SK-N-SH treated with all-trans-retinoic acid at 6 μM for 48 hours (cell line): Measurements from ENCODE around the gene EML6.

Experiments used
- ATAC-seq: fragments of 200-7000 bp; cut with Tn5 transposase; 3 replicates; pipeline ENCODE4 v1.9.1; 2020; ENCODE audit warnings: mild to moderate bottlenecking, moderate library complexity
- ARNTL ChIP-seq: fragments of 450-650 bp; formaldehyde crosslinking; IDR thresholded peaks from 2 replicates; pipeline ENCODE4 v1.5.0; 2020; ENCODE audit warnings: low read depth, mild to moderate bottlenecking, moderate library complexity, borderline replicate concordance
- CSDC2 ChIP-seq: fragments of 250-450 bp; sonication (Bioruptor Pico); IDR thresholded peaks from 2 replicates; pipeline ENCODE4 v1.5.0; 2020; ENCODE audit warnings: mild to moderate bottlenecking, moderate library complexity
- ESRRG ChIP-seq: fragments of 250-450 bp; sonication (Bioruptor Pico); IDR thresholded peaks from 2 replicates; pipeline ENCODE4 v1.6.1; 2021; ENCODE audit warnings: mild to moderate bottlenecking
- GLIS3 ChIP-seq: fragments of 250-450 bp; sonication (Bioruptor Pico); IDR thresholded peaks from 2 replicates; pipeline ENCODE4 v1.5.0; 2020; ENCODE audit warnings: mild to moderate bottlenecking, moderate library complexity
- ISL1 ChIP-seq: fragments of 250-450 bp; sonication (Bioruptor Pico); IDR thresholded peaks from 2 replicates; pipeline ENCODE4 v2.1.2; 2022; ENCODE audit warnings: mild to moderate bottlenecking, moderate library complexity
- OSR1 ChIP-seq: fragments of 250-450 bp; sonication (Bioruptor Pico); IDR thresholded peaks from 2 replicates; pipeline ENCODE4 v1.8.0; 2022; ENCODE audit warnings: moderate library complexity, mild to moderate bottlenecking, inconsistent platforms
- POU6F1 ChIP-seq: fragments of 250-450 bp; sonication (Bioruptor Pico); IDR thresholded peaks from 2 replicates; pipeline ENCODE4 v1.8.0; 2021; ENCODE audit warnings: low read depth, mild to moderate bottlenecking, moderate library complexity, borderline replicate concordance
- PPARA ChIP-seq: fragments of 250-450 bp; sonication (Bioruptor Pico); IDR thresholded peaks from 2 replicates; pipeline ENCODE4 v1.5.0; 2020; ENCODE audit warnings: mild to moderate bottlenecking, borderline replicate concordance
- SNAI2 ChIP-seq: fragments of 250-450 bp; sonication (Bioruptor Pico); IDR thresholded peaks from 2 replicates; pipeline ENCODE4 v1.5.0; 2020; ENCODE audit warnings: mild to moderate bottlenecking, moderate library complexity
- TCF4 ChIP-seq: fragments of 250-450 bp; sonication (Bioruptor Pico); IDR thresholded peaks from 2 replicates; pipeline ENCODE4 v1.8.0; 2021; ENCODE audit warnings: mild to moderate bottlenecking, moderate library complexity, borderline replicate concordance
- TSHZ2 ChIP-seq: fragments of 250-450 bp; sonication (Bioruptor Pico); IDR thresholded peaks from 2 replicates; pipeline ENCODE4 v1.5.0; 2020; ENCODE audit warnings: mild to moderate bottlenecking, moderate library complexity
- ZC3H10 ChIP-seq: fragments of 250-450 bp; sonication (Bioruptor Pico); IDR thresholded peaks from 2 replicates; pipeline ENCODE4 v1.5.1; 2021; ENCODE audit warnings: mild to moderate bottlenecking, moderate library complexity
- ZFP3 ChIP-seq: fragments of 250-450 bp; sonication (Bioruptor Pico); IDR thresholded peaks from 2 replicates; pipeline ENCODE4 v1.5.0; 2020; ENCODE audit warnings: mild to moderate bottlenecking, moderate library complexity
- ZFP30 ChIP-seq: fragments of 450-650 bp; formaldehyde crosslinking; IDR thresholded peaks from 2 replicates; pipeline ENCODE4 v1.5.0; 2022; ENCODE audit warnings: mild to moderate bottlenecking, moderate library complexity
- ZNF565 ChIP-seq: fragments of 450-650 bp; formaldehyde crosslinking; conservative IDR thresholded peaks from 2 replicates; pipeline ENCODE4 v1.5.0; 2020; ENCODE audit warnings: low read depth, mild to moderate bottlenecking, moderate library complexity
- ZNF8 ChIP-seq: fragments of 450-650 bp; formaldehyde crosslinking; IDR thresholded peaks from 2 replicates; pipeline ENCODE4 v1.5.0; 2020; ENCODE audit warnings: mild to moderate bottlenecking, moderate library complexity
- TF ChIP-seq, protein P1 (sequence below): fragments of 250-450 bp; sonication (Bioruptor Pico); IDR thresholded peaks from 2 replicates; pipeline ENCODE4 v1.5.1; 2021; ENCODE audit warnings: mild to moderate bottlenecking, moderate library complexity

Gene EML6

DNA sequence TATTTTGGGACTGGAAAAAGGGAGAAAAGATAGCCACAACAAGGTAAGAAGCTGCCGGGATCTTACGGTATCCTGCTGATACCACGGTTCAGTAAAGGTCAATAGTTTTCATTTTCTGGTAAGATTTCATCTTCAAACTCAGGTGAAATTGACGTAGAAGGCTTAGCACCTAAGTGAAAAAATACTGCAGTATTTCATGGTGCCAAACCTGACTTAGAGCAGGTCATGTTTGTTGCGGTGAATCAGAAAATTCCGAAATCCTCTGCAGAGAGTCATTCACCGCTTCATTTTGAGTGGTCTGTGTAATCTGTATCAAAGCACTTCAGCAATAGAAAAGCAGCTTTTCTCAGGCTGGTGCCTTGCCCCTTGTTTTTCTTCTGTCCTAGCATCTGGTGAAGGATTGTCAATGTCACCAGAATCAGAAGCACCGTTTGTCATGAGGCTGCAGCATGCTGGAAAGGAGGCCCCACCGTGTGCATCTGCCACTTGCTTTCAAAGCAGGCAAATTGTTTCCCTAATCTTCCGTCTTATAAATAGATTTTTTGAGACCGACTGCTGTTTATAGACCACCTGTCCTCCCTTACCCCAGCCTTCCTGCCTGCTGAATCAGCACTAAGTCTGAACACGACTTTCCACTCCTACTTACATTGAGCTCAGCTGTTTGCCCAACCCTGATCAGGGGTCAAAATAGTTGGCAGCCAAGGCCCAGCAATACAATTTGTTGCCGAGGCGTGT is 156.3 kb downstream of the EML6 start:
- no peak for ATAC-seq
- no peak for TF ChIP-seq PPARA (CRISPR knock-in tag)
- TF ChIP-seq ZNF565 (CRISPR knock-in tag), result no peak
- TF ChIP-seq ISL1, result no peak
- no peak for TF ChIP-seq CSDC2
- no peak for TF ChIP-seq ZFP30 (CRISPR knock-in tag)
- no peak for TF ChIP-seq OSR1 (CRISPR knock-in tag)
- TF ChIP-seq TSHZ2 (CRISPR knock-in tag), result no peak
- TF ChIP-seq POU6F1, result no peak
- TF ChIP-seq ZFP3 (CRISPR knock-in tag), result no peak
- TF ChIP-seq SNAI2 (CRISPR knock-in tag), result no peak
- no peak for TF ChIP-seq ARNTL (CRISPR knock-in tag)
- TF ChIP-seq, protein P1, sequence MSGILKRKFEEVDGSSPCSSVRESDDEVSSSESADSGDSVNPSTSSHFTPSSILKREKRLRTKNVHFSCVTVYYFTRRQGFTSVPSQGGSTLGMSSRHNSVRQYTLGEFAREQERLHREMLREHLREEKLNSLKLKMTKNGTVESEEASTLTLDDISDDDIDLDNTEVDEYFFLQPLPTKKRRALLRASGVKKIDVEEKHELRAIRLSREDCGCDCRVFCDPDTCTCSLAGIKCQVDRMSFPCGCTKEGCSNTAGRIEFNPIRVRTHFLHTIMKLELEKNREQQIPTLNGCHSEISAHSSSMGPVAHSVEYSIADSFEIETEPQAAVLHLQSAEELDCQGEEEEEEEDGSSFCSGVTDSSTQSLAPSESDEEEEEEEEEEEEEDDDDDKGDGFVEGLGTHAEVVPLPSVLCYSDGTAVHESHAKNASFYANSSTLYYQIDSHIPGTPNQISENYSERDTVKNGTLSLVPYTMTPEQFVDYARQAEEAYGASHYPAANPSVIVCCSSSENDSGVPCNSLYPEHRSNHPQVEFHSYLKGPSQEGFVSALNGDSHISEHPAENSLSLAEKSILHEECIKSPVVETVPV (CRISPR knock-in tag), result no peak

DNA sequence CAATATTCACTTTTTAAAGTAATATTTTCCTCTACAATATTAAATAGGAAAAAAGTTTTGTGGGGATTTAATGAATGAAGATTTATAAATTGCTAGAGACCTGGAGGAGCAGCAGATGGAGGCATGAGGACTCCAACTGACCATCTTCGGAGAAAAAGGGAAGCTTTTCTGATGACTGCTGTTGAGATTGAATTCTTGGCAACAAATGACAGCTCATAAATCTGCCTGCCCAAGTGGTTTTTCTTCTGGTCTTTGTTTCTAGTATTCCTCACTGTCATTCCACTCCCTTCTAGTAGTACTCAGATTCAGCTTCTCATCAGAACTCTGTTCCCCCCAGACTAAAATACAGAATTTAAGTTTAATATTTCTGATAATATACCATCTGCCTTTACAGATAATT is 157.0 kb downstream of the EML6 start:
- no peak for ATAC-seq

More for the DNA sequence above, 157.0 kb downstream of the EML6 start:
- TF ChIP-seq ZFP3 (CRISPR knock-in tag) (no peak), ESRRG (CRISPR knock-in tag) (no peak), ZFP30 (CRISPR knock-in tag) (no peak), ZC3H10 (CRISPR knock-in tag) (no peak), TCF4 (no peak), GLIS3 (no peak), PPARA (CRISPR knock-in tag) (no peak), SNAI2 (CRISPR knock-in tag) (no peak), ZNF565 (CRISPR knock-in tag) (no peak), ISL1 (no peak), TSHZ2 (CRISPR knock-in tag) (no peak), ZNF8 (no peak)
- TF ChIP-seq, protein P1 (CRISPR knock-in tag), result no peak
